ENCODE data around the gene ABI3BP. TPM values are rescaled to one million over a fixed set of nuclear protein-coding genes. Genes with fewer than 3 reads are reported as not detected.

ABI3BP gene
- total RNA-seq, 1 donor from 2014 or later, result 2.2 TPM

- Mint-ChIP-seq H3K36me3 (no peaks in the 10 kb centered on the region), H3K4me3 (no peak overlapping the region), H3K27ac (peak overlapping the region; percentile 96), H3K27me3 (ENCODE audit: low read depth) (no peaks in the 10 kb centered on the region), H3K4me1 (peaks cover 18% of the 10 kb centered on the region), H3K9me3 (peaks cover 9% of the 10 kb centered on the region)
- DNase-seq (ENCODE audit: low spot score in 2 of 2, unreplicated experiment in 2 of 2), result no peak
- TF ChIP-seq, protein P1, sequence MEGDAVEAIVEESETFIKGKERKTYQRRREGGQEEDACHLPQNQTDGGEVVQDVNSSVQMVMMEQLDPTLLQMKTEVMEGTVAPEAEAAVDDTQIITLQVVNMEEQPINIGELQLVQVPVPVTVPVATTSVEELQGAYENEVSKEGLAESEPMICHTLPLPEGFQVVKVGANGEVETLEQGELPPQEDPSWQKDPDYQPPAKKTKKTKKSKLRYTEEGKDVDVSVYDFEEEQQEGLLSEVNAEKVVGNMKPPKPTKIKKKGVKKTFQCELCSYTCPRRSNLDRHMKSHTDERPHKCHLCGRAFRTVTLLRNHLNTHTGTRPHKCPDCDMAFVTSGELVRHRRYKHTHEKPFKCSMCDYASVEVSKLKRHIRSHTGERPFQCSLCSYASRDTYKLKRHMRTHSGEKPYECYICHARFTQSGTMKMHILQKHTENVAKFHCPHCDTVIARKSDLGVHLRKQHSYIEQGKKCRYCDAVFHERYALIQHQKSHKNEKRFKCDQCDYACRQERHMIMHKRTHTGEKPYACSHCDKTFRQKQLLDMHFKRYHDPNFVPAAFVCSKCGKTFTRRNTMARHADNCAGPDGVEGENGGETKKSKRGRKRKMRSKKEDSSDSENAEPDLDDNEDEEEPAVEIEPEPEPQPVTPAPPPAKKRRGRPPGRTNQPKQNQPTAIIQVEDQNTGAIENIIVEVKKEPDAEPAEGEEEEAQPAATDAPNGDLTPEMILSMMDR (IDR thresholded peaks at IDR 0.05; ENCODE audit: unreplicated experiment), result no peak
Measured at GRCh38 chr3:101036676-101037075, 43.5 kb upstream of the ABI3BP start.

- Mint-ChIP-seq H3K27ac (peak overlapping the region; percentile 96), H3K4me1 (peaks cover 18% of the 10 kb centered on the region), H3K9me3 (peaks cover 11% of the 10 kb centered on the region), H3K36me3 (no peaks in the 10 kb centered on the region), H3K27me3 (ENCODE audit: low read depth) (no peaks in the 10 kb centered on the region), H3K4me3 (no peak overlapping the region)
- TF ChIP-seq, protein P1 (IDR thresholded peaks at IDR 0.05; ENCODE audit: unreplicated experiment), result no peak
- DNase-seq (ENCODE audit: low spot score in 2 of 2, unreplicated experiment in 2 of 2), result peak in 1 of 2 experiments; percentile 63
Measured at GRCh38 chr3:101036213-101036618, 43.0 kb upstream of the ABI3BP start.

GRCh38 chr3:101027286-101027685, 34.1 kb upstream of the ABI3BP start:
- Mint-ChIP-seq H3K9me3 (peaks cover 40% of the 10 kb centered on the region), H3K4me3 (no peak overlapping the region), H3K27ac (no peak overlapping the region), H3K36me3 (no peaks in the 10 kb centered on the region), H3K4me1 (no peaks in the 10 kb centered on the region), H3K27me3 (ENCODE audit: low read depth) (no peaks in the 10 kb centered on the region)
- TF ChIP-seq, protein P1 (IDR thresholded peaks at IDR 0.05; ENCODE audit: unreplicated experiment), result no peak
- DNase-seq (ENCODE audit: low spot score in 2 of 2, unreplicated experiment in 2 of 2), result no peak

DNA sequence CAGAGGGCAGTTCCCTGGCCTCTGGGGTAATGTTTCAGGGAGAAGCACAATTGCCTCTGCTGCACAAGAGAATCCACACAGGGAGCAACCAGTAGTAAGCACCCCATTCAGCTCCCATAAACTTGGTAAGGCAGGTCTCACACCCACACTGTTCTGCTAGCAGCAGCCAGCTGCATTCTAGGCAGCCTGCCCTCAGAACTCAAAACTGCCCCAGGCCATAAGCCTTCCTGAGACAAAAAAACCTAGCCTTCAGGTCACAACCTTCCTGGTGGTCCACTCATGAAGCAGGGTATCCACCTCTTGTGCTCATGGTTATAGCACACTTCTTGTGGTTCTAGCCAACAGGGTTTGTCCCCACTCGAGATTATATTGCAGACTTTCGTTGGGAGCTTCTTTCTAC, 33.7 kb upstream of the ABI3BP start:
- TF ChIP-seq, protein P1 (IDR thresholded peaks at IDR 0.05; ENCODE audit: unreplicated experiment), result no peak
- no peaks in the 10 kb centered on the region for H3K36me3 Mint-ChIP-seq
- no peak for DNase-seq (ENCODE audit: low spot score in 2 of 2, unreplicated experiment in 2 of 2)

GRCh38 chr3:101026244-101026643, 33.0 kb upstream of the ABI3BP start:
- no peak overlapping the region for H3K4me3 Mint-ChIP-seq
- no peak for DNase-seq (ENCODE audit: low spot score in 2 of 2, unreplicated experiment in 2 of 2)
- no peaks in the 10 kb centered on the region for H3K36me3 Mint-ChIP-seq
- H3K27me3 Mint-ChIP-seq (ENCODE audit: low read depth), result no peaks in the 10 kb centered on the region
- H3K9me3 Mint-ChIP-seq, result peaks cover 35% of the 10 kb centered on the region
- H3K27ac Mint-ChIP-seq, result no peak overlapping the region
- no peaks in the 10 kb centered on the region for H3K4me1 Mint-ChIP-seq
- TF ChIP-seq, protein P1 (IDR thresholded peaks at IDR 0.05; ENCODE audit: unreplicated experiment), result no peak

More for the DNA sequence above, 33.7 kb upstream of the ABI3BP start:
- Mint-ChIP-seq H3K27me3 (ENCODE audit: low read depth) (no peaks in the 10 kb centered on the region), H3K4me1 (no peaks in the 10 kb centered on the region), H3K27ac (no peak overlapping the region), H3K9me3 (peaks cover 39% of the 10 kb centered on the region), H3K4me3 (no peak overlapping the region)

Measured in mesothelial cell of epicardium (in vitro differentiated cells).